Mesendoderm (in vitro differentiated cells): ENCODE results near the gene CAMK2N1.

ENCODE experiments used
- DNase-seq: peaks from one replicate; pipeline ENCODE4 v3.0.0; 2013
- H2AK5ac ChIP-seq: 2 replicates; pipeline ENCODE4 v1.6.1; 2013; ENCODE audit warnings: low read length, inconsistent platforms
- H2BK120ac ChIP-seq: 2 replicates; pipeline ENCODE4 v1.6.1; 2013; ENCODE audit warnings: low read depth, mild to moderate bottlenecking, low read length, moderate library complexity, mixed read lengths
- H2BK15ac ChIP-seq: replicated peaks from 2 replicates; pipeline ENCODE4 v1.6.1; 2013; ENCODE audit warnings: low read depth, mild to moderate bottlenecking, moderate library complexity
- H2BK5ac ChIP-seq: 2 replicates; pipeline ENCODE4 v1.6.1; 2013; ENCODE audit warnings: low read length, inconsistent platforms
- H3K18ac ChIP-seq: 2 replicates; pipeline ENCODE4 v1.6.1; 2013; ENCODE audit warnings: mild to moderate bottlenecking, low read length, mixed read lengths
- H3K23ac ChIP-seq: one replicate; pipeline ENCODE4 v1.6.1; 2013; ENCODE audit warnings: low read length
- H3K27ac ChIP-seq: 2 replicates; pipeline ENCODE4 v1.5.1; 2013; ENCODE audit warnings: low read depth, mild to moderate bottlenecking, inconsistent platforms, low read length, moderate library complexity
- H3K27me3 ChIP-seq: 2 replicates; pipeline ENCODE4 v1.6.1; 2013; ENCODE audit warnings: low read length, control low read depth, mild to moderate bottlenecking, inconsistent platforms; ENCODE audit not compliant: insufficient read depth, poor library complexity
- H3K36me3 ChIP-seq: 2 replicates; pipeline ENCODE4 v1.6.1; 2013; ENCODE audit warnings: low read length, inconsistent platforms; ENCODE audit not compliant: control insufficient read depth, insufficient read depth
- H3K4ac ChIP-seq: one replicate; pipeline ENCODE4 v1.6.1; 2013; ENCODE audit warnings: low read depth, mild to moderate bottlenecking, low read length, moderate library complexity
- H3K4me1 ChIP-seq: 2 replicates; pipeline ENCODE4 v1.6.1; 2013; ENCODE audit warnings: low read depth, low read length, inconsistent platforms; ENCODE audit not compliant: control insufficient read depth
- H3K4me2 ChIP-seq: 2 replicates; pipeline ENCODE4 v1.6.1; 2013; ENCODE audit warnings: low read length
- H3K4me3 ChIP-seq: 2 replicates; pipeline ENCODE4 v1.5.1; 2013; ENCODE audit warnings: mild to moderate bottlenecking, low read length
- H3K56ac ChIP-seq: one replicate; pipeline ENCODE4 v1.6.1; 2013; ENCODE audit warnings: low read length
- H3K79me1 ChIP-seq: 2 replicates; pipeline ENCODE4 v1.6.1; 2013; ENCODE audit warnings: low read length, inconsistent platforms
- H3K79me2 ChIP-seq: 2 replicates; pipeline ENCODE4 v1.6.1; 2013; ENCODE audit warnings: mild to moderate bottlenecking, low read length; ENCODE audit not compliant: control insufficient read depth, insufficient read depth
- H3K9ac ChIP-seq: 2 replicates; pipeline ENCODE4 v1.6.1; 2013; ENCODE audit warnings: low read length, inconsistent platforms
- H4K5ac ChIP-seq: one replicate; pipeline ENCODE4 v1.6.1; 2013; ENCODE audit warnings: low read length
- H4K8ac ChIP-seq: one replicate; pipeline ENCODE4 v1.6.1; 2013; ENCODE audit warnings: low read depth, mild to moderate bottlenecking, control low read depth, low read length, moderate library complexity
- WGBS: extraction: QIAGEN DNeasy Blood & Tissue Kit; methylation state at CpG from one replicate; pipeline ENCODE4 v1.1.7; 2013; ENCODE audit warnings: low lambda C conversion rate, missing lambda C conversion rate; ENCODE audit not compliant: insufficient coverage; ENCODE audit errors: extremely low coverage; 5-methylcytosine and 5-hydroxymethylcytosine counted together

Gene CAMK2N1

GRCh38 chr1:20443703-20444586 is 42.1 kb downstream of the CAMK2N1 start:
- H3K23ac ChIP-seq: no peak overlapping the region
- no peak overlapping the region for H2AK5ac ChIP-seq
- H3K79me1 ChIP-seq: no peaks in the 10 kb centered on the region
- no peak overlapping the region for H3K4ac ChIP-seq
- no peak overlapping the region for H2BK5ac ChIP-seq
- H3K56ac ChIP-seq: no peak overlapping the region
- WGBS: no CpG with 5 or more reads among the region's 11 CpGs
- no peak overlapping the region for H3K27ac ChIP-seq
- peak; percentile 46 for DNase-seq
- H3K18ac ChIP-seq: no peak overlapping the region
- no peaks in the 10 kb centered on the region for H3K36me3 ChIP-seq
- H3K4me1 ChIP-seq: no peaks in the 10 kb centered on the region
- H3K27me3 ChIP-seq: no peaks in the 10 kb centered on the region
- H2BK120ac ChIP-seq: no peak overlapping the region
- no peak overlapping the region for H3K9ac ChIP-seq
- H3K79me2 ChIP-seq: no peaks in the 10 kb centered on the region
- no peak overlapping the region for H3K4me2 ChIP-seq
- H4K5ac ChIP-seq: no peak overlapping the region
- no peak overlapping the region for H2BK15ac ChIP-seq
- no peak overlapping the region for H4K8ac ChIP-seq
- no peak overlapping the region for H3K4me3 ChIP-seq

- no peak overlapping the region for H4K8ac ChIP-seq
- no peak overlapping the region for H3K23ac ChIP-seq
- no peak overlapping the region for H2BK120ac ChIP-seq
- no peak for DNase-seq
- H2AK5ac ChIP-seq: no peak overlapping the region
- H3K4me3 ChIP-seq: no peak overlapping the region
- H3K18ac ChIP-seq: no peak overlapping the region
- no peak overlapping the region for H2BK5ac ChIP-seq
- WGBS: no CpG with 5 or more reads among the region's 5 CpGs
- no peak overlapping the region for H3K4ac ChIP-seq
- no peaks in the 10 kb centered on the region for H3K36me3 ChIP-seq
- H3K9ac ChIP-seq: no peak overlapping the region
- H3K56ac ChIP-seq: no peak overlapping the region
- no peak overlapping the region for H3K4me2 ChIP-seq
- no peak overlapping the region for H3K27ac ChIP-seq
- no peaks in the 10 kb centered on the region for H3K79me1 ChIP-seq
- H3K27me3 ChIP-seq: no peaks in the 10 kb centered on the region
- no peaks in the 10 kb centered on the region for H3K79me2 ChIP-seq
- H3K4me1 ChIP-seq: no peaks in the 10 kb centered on the region
- no peak overlapping the region for H4K5ac ChIP-seq
- no peak overlapping the region for H2BK15ac ChIP-seq
Observed at GRCh38 chr1:20442920-20443625, 42.9 kb downstream of the CAMK2N1 start.

GRCh38 chr1:20440785-20441200 is 45.2 kb downstream of the CAMK2N1 start:
- H2BK120ac ChIP-seq: no peak overlapping the region
- DNase-seq: peak; percentile 80
- H4K5ac ChIP-seq: no peak overlapping the region
- H3K79me1 ChIP-seq: no peaks in the 10 kb centered on the region
- no peak overlapping the region for H3K4ac ChIP-seq
- H3K27ac ChIP-seq: no peak overlapping the region
- WGBS: no CpG with 5 or more reads among the region's 6 CpGs
- no peak overlapping the region for H3K4me2 ChIP-seq
- H4K8ac ChIP-seq: no peak overlapping the region
- H3K56ac ChIP-seq: no peak overlapping the region
- H3K4me3 ChIP-seq: no peak overlapping the region
- H3K79me2 ChIP-seq: no peaks in the 10 kb centered on the region
- H2BK15ac ChIP-seq: no peak overlapping the region
- H2AK5ac ChIP-seq: no peak overlapping the region
- no peaks in the 10 kb centered on the region for H3K36me3 ChIP-seq
- H3K18ac ChIP-seq: no peak overlapping the region
- H3K23ac ChIP-seq: no peak overlapping the region
- no peak overlapping the region for H2BK5ac ChIP-seq
- H3K4me1 ChIP-seq: no peaks in the 10 kb centered on the region
- no peaks in the 10 kb centered on the region for H3K27me3 ChIP-seq
- no peak overlapping the region for H3K9ac ChIP-seq

GRCh38 chr1:20439282-20439681 is 46.7 kb downstream of the CAMK2N1 start:
- H3K4me3 ChIP-seq: no peak overlapping the region
- no peak overlapping the region for H4K8ac ChIP-seq
- H3K18ac ChIP-seq: no peak overlapping the region
- no peak overlapping the region for H2BK5ac ChIP-seq
- no peaks in the 10 kb centered on the region for H3K79me2 ChIP-seq
- no peak overlapping the region for H2BK15ac ChIP-seq
- no peak overlapping the region for H3K4ac ChIP-seq
- no peaks in the 10 kb centered on the region for H3K36me3 ChIP-seq
- no peaks in the 10 kb centered on the region for H3K27me3 ChIP-seq
- no peak overlapping the region for H3K27ac ChIP-seq
- no peak overlapping the region for H3K23ac ChIP-seq
- no peak overlapping the region for H3K56ac ChIP-seq
- no peak overlapping the region for H3K9ac ChIP-seq
- H4K5ac ChIP-seq: no peak overlapping the region
- no peaks in the 10 kb centered on the region for H3K79me1 ChIP-seq
- no peak overlapping the region for H3K4me2 ChIP-seq
- H3K4me1 ChIP-seq: no peaks in the 10 kb centered on the region
- H2BK120ac ChIP-seq: no peak overlapping the region
- no peak overlapping the region for H2AK5ac ChIP-seq
- DNase-seq: peak; percentile 68

- Histone ChIP-seq H4K8ac (no peak overlapping the region), H2BK15ac (no peak overlapping the region), H3K79me2 (no peaks in the 10 kb centered on the region), H3K36me3 (no peaks in the 10 kb centered on the region), H3K23ac (no peak overlapping the region), H3K4ac (no peak overlapping the region), H3K18ac (no peak overlapping the region), H4K5ac (no peak overlapping the region), H2AK5ac (no peak overlapping the region), H3K27me3 (no peaks in the 10 kb centered on the region), H3K79me1 (no peaks in the 10 kb centered on the region), H3K4me1 (no peaks in the 10 kb centered on the region), H3K9ac (no peak overlapping the region), H2BK120ac (no peak overlapping the region), H3K4me2 (no peak overlapping the region), H3K56ac (no peak overlapping the region), H3K4me3 (no peak overlapping the region), H2BK5ac (no peak overlapping the region), H3K27ac (no peak overlapping the region)
- no CpG with 5 or more reads among the region's 2 CpGs for WGBS
- no peak for DNase-seq
Observed at GRCh38 chr1:20437640-20438039, 48.4 kb downstream of the CAMK2N1 start.
